Neuronal stem cell (in vitro differentiated cells): ENCODE measurements around the gene PCNX2.

ENCODE experiments used
- DNase-seq: peaks from one replicate; pipeline ENCODE4 v3.0.0-alpha.2; 2013; ENCODE audit warnings: low spot score
- H2AFZ ChIP-seq: one replicate; pipeline ENCODE4 v1.6.1; 2013; ENCODE audit warnings: mild to moderate bottlenecking, low read length, inconsistent platforms
- H2AK5ac ChIP-seq: 2 replicates; pipeline ENCODE4 v1.6.1; 2013; ENCODE audit warnings: low read depth, mild to moderate bottlenecking, inconsistent platforms, low read length, moderate library complexity, mixed read lengths
- H2BK120ac ChIP-seq: 2 replicates; pipeline ENCODE4 v1.6.1; 2013; ENCODE audit warnings: low read depth, mild to moderate bottlenecking, inconsistent platforms, low read length, moderate library complexity, mixed read lengths
- H2BK12ac ChIP-seq: one replicate; pipeline ENCODE4 v1.6.1; 2013; ENCODE audit warnings: low read length, inconsistent platforms
- H2BK15ac ChIP-seq: 2 replicates; pipeline ENCODE4 v1.6.1; 2013; ENCODE audit warnings: mild to moderate bottlenecking, low read length, inconsistent platforms, mixed read lengths
- H2BK5ac ChIP-seq: one replicate; pipeline ENCODE4 v1.6.1; 2013; ENCODE audit warnings: inconsistent platforms, mild to moderate bottlenecking, low read length, moderate library complexity
- H3K14ac ChIP-seq: one replicate; pipeline ENCODE4 v1.6.1; 2013; ENCODE audit warnings: low read length, inconsistent platforms
- H3K18ac ChIP-seq: 2 replicates; pipeline ENCODE4 v1.6.1; 2013; ENCODE audit warnings: low read length, inconsistent platforms
- H3K23ac ChIP-seq: 2 replicates; pipeline ENCODE4 v1.6.1; 2013; ENCODE audit warnings: low read depth, mild to moderate bottlenecking, mixed read lengths, low read length, inconsistent platforms; ENCODE audit not compliant: poor library complexity
- H3K27ac ChIP-seq: replicated peaks from 3 replicates; pipeline ENCODE4 v1.5.1; 2013; ENCODE audit warnings: low read length, inconsistent platforms
- H3K27me3 ChIP-seq, 3 experiments: 2 replicates each; pipeline ENCODE4 v1.6.1; 2013; ENCODE audit warnings: low read length in 3 of 3, mild to moderate bottlenecking in 2 of 3, inconsistent platforms in 1 of 3, low read depth in 1 of 3, mixed read lengths in 1 of 3, moderate library complexity in 1 of 3; ENCODE audit not compliant: control insufficient read depth in 3 of 3, insufficient read depth in 3 of 3
- H3K36me3 ChIP-seq, 2 donors: replicated peaks in 1 of 2; 2 replicates each; pipeline ENCODE4 v1.6.1; 2013; ENCODE audit warnings: low read length in 2 of 2; ENCODE audit not compliant: control insufficient read depth in 2 of 2, insufficient read depth in 2 of 2
- H3K4ac ChIP-seq: 2 replicates; pipeline ENCODE4 v1.6.1; 2013; ENCODE audit warnings: inconsistent platforms, mild to moderate bottlenecking, low read length, moderate library complexity
- H3K4me1 ChIP-seq, 2 donors: 1 replicate in 1 of 2; 2 replicates in 1 of 2; pipeline ENCODE4 v1.6.1; 2013; ENCODE audit warnings: low read length in 2 of 2, low read depth in 1 of 2; ENCODE audit not compliant: control insufficient read depth in 2 of 2, insufficient read depth in 1 of 2
- H3K4me2 ChIP-seq: one replicate; pipeline ENCODE4 v1.6.1; 2013; ENCODE audit warnings: mild to moderate bottlenecking, low read length, inconsistent platforms; ENCODE audit not compliant: insufficient read depth, poor library complexity, severe bottlenecking
- H3K4me3 ChIP-seq, 2 donors: 2 replicates each; pipeline ENCODE4 v1.5.1; 2013; ENCODE audit warnings: low read length in 2 of 2, mild to moderate bottlenecking in 2 of 2, inconsistent platforms in 1 of 2, moderate library complexity in 1 of 2
- H3K79me1 ChIP-seq: one replicate; pipeline ENCODE4 v1.6.1; 2013; ENCODE audit warnings: low read depth, mild to moderate bottlenecking, inconsistent platforms, low read length, moderate library complexity
- H3K9ac ChIP-seq: one replicate; pipeline ENCODE4 v1.6.1; 2013; ENCODE audit warnings: mild to moderate bottlenecking, low read depth, low read length, inconsistent platforms; ENCODE audit not compliant: poor library complexity
- H3K9me3 ChIP-seq, 2 donors: replicated peaks in 1 of 2; 2 replicates each; pipeline versions ENCODE3 to v1.6.1; 2013; ENCODE audit warnings: low read length in 2 of 2, mild to moderate bottlenecking in 2 of 2, inconsistent platforms in 1 of 2, low read depth in 1 of 2, mixed read lengths in 1 of 2, moderate library complexity in 1 of 2; ENCODE audit not compliant: control insufficient read depth in 2 of 2, insufficient read depth in 1 of 2
- H4K8ac ChIP-seq: one replicate; pipeline ENCODE4 v1.6.1; 2013; ENCODE audit warnings: low read depth, mild to moderate bottlenecking, inconsistent platforms, low read length, moderate library complexity
- H4K91ac ChIP-seq: one replicate; pipeline ENCODE4 v1.6.1; 2013; ENCODE audit warnings: low read length, low read depth, mild to moderate bottlenecking, inconsistent platforms; ENCODE audit not compliant: poor library complexity
- WGBS, 2 donors: extraction: QIAGEN DNeasy Blood & Tissue Kit; methylation state at CpG; one replicate each; pipeline ENCODE4 v1.1.7; 2013; ENCODE audit warnings: missing lambda C conversion rate in 2 of 2, mixed read lengths in 1 of 2; ENCODE audit not compliant: insufficient read length in 2 of 2, insufficient replicate concordance in 1 of 2; ENCODE audit errors: extremely low coverage in 2 of 2; 5-methylcytosine and 5-hydroxymethylcytosine counted together

PCNX2 gene

GRCh38 chr1:233024199-233024598 lies 271.3 kb downstream of the PCNX2 start:
- Histone ChIP-seq H3K4me3 (no peak overlapping the region), H3K4ac (no peak overlapping the region), H3K27ac (no peak overlapping the region), H3K18ac (no peak overlapping the region), H3K36me3 (peaks cover 0 to 3% of the 10 kb centered on the region in 2 donors), H3K14ac (no peak overlapping the region), H2BK15ac (no peak overlapping the region), H2BK120ac (no peak overlapping the region), H3K79me1 (no peaks in the 10 kb centered on the region), H4K91ac (no peak overlapping the region), H3K9me3 (no peaks in the 10 kb centered on the region), H3K23ac (no peak overlapping the region), H2BK12ac (no peak overlapping the region), H3K27me3 (no peaks in the 10 kb centered on the region), H2AK5ac (no peak overlapping the region), H3K4me1 (peaks cover 11 to 12% of the 10 kb centered on the region in 2 donors), H3K9ac (no peak overlapping the region), H4K8ac (no peak overlapping the region), H2BK5ac (no peak overlapping the region), H3K4me2 (no peak overlapping the region), H2AFZ (no peak overlapping the region)
- WGBS, 2 donors = no CpG with 5 or more reads among the region's 9 CpGs
- DNase-seq = no peak

GRCh38 chr1:233022246-233022645 lies 273.3 kb downstream of the PCNX2 start:
- Histone ChIP-seq H4K91ac (no peak overlapping the region), H2BK15ac (no peak overlapping the region)

GRCh38 chr1:233020426-233020825 lies 275.1 kb downstream of the PCNX2 start:
- peaks cover 0 to 5% of the 10 kb centered on the region in 2 donors for H3K36me3 ChIP-seq
- no peaks in the 10 kb centered on the region for H3K79me1 ChIP-seq
- no peak overlapping the region for H2BK120ac ChIP-seq
- no peak overlapping the region for H3K14ac ChIP-seq
- H3K23ac ChIP-seq = no peak overlapping the region
- no peak overlapping the region for H2BK12ac ChIP-seq
- no peak overlapping the region for H3K4ac ChIP-seq
- peak overlapping the region; percentile 44 for H2AFZ ChIP-seq
- no peak overlapping the region for H3K18ac ChIP-seq
- no peak overlapping the region for H2BK15ac ChIP-seq
- no peak overlapping the region for H2AK5ac ChIP-seq
- DNase-seq = peak; percentile 27
- H4K8ac ChIP-seq = no peak overlapping the region
- no peak overlapping the region for H3K9ac ChIP-seq
- no peak overlapping the region for H3K27ac ChIP-seq
- H3K27me3 ChIP-seq = no peaks in the 10 kb centered on the region
- H2BK5ac ChIP-seq = no peak overlapping the region
- H3K4me1 ChIP-seq = peaks cover 11 to 12% of the 10 kb centered on the region in 2 donors
- no CpG with 5 or more reads among the region's 8 CpGs for WGBS, 2 donors
- H3K9me3 ChIP-seq = no peaks in the 10 kb centered on the region
- H3K4me3 ChIP-seq = no peak overlapping the region
- no peak overlapping the region for H3K4me2 ChIP-seq
- H4K91ac ChIP-seq = no peak overlapping the region

More at GRCh38 chr1:233022246-233022645, 273.3 kb downstream of the PCNX2 start:
- Histone ChIP-seq H3K9ac (no peak overlapping the region), H4K8ac (no peak overlapping the region), H3K27me3 (no peaks in the 10 kb centered on the region), H3K4ac (no peak overlapping the region), H2AFZ (no peak overlapping the region), H3K4me1 (peaks cover 11 to 12% of the 10 kb centered on the region in 2 donors), H3K18ac (no peak overlapping the region), H2AK5ac (no peak overlapping the region), H3K14ac (no peak overlapping the region), H3K4me2 (no peak overlapping the region), H2BK120ac (no peak overlapping the region), H3K36me3 (peaks cover 0 to 5% of the 10 kb centered on the region in 2 donors), H3K23ac (no peak overlapping the region), H3K79me1 (no peaks in the 10 kb centered on the region), H3K4me3 (no peak overlapping the region), H2BK5ac (no peak overlapping the region), H2BK12ac (no peak overlapping the region), H3K27ac (no peak overlapping the region), H3K9me3 (no peaks in the 10 kb centered on the region)
- WGBS, 2 donors = no CpG with 5 or more reads among the region's 2 CpGs
- DNase-seq = no peak

- H3K4me1 ChIP-seq = peaks cover 11 to 12% of the 10 kb centered on the region in 2 donors
- H3K27me3 ChIP-seq = no peaks in the 10 kb centered on the region
- no peak overlapping the region for H3K27ac ChIP-seq
- no peak overlapping the region for H2BK12ac ChIP-seq
- H3K9me3 ChIP-seq = no peaks in the 10 kb centered on the region
- no peak overlapping the region for H3K9ac ChIP-seq
- H2AK5ac ChIP-seq = no peak overlapping the region
- no peak overlapping the region for H3K23ac ChIP-seq
- H3K14ac ChIP-seq = no peak overlapping the region
- no peak overlapping the region for H3K4ac ChIP-seq
- DNase-seq = no peak
- peak overlapping the region; percentile 44 for H2AFZ ChIP-seq
- WGBS, 2 donors = no CpG with 5 or more reads among the region's 12 CpGs
- no peak overlapping the region for H2BK15ac ChIP-seq
- no peak overlapping the region for H3K4me2 ChIP-seq
- no peak overlapping the region for H4K8ac ChIP-seq
- no peak overlapping the region for H4K91ac ChIP-seq
- no peak overlapping the region for H3K4me3 ChIP-seq
- H3K79me1 ChIP-seq = no peaks in the 10 kb centered on the region
- no peak overlapping the region for H2BK5ac ChIP-seq
- H3K18ac ChIP-seq = no peak overlapping the region
- H3K36me3 ChIP-seq = peaks cover 0 to 5% of the 10 kb centered on the region in 2 donors
- H2BK120ac ChIP-seq = no peak overlapping the region
Observed at GRCh38 chr1:233019778-233020325, 275.7 kb downstream of the PCNX2 start.
